Measurements from ENCODE around the gene MORC4. TPM values are rescaled to one million over a fixed set of nuclear protein-coding genes. Genes with fewer than 3 reads are reported as not detected.

The MORC4 gene
- total RNA-seq, 2 experiments from 2014 or later: 12.5 to 12.9 TPM

- ChIA-PET CTCF (no interaction called here), POLR2A (no interaction called here)
- Mint-ChIP-seq H3K36me3 (ENCODE audit: low read depth) (no peaks in the 10 kb centered on the region), H3K27me3 (no peaks in the 10 kb centered on the region), H3K27ac (no peak overlapping the region), H3K4me3 (no peak overlapping the region), H3K4me1 (ENCODE audit: low read depth) (no peaks in the 10 kb centered on the region), H3K9me3 (no peaks in the 10 kb centered on the region)
- no peaks in the 10 kb centered on the region for H3K4me1 ChIP-seq (ENCODE audit: insufficient read depth, low read length)
- TF ChIP-seq CTCF (IDR thresholded peaks at IDR 0.05): no peak
- DNase-seq (no peak), ATAC-seq (ENCODE audit: poor library complexity) (no peak)
- H3K27me3 ChIP-seq (ENCODE audit: control insufficient read depth in 1 of 2, insufficient read depth in 2 of 2, low read length in 2 of 2): no peaks in the 10 kb centered on the region
- H3K4me3 ChIP-seq (ENCODE audit: low read length): no peak overlapping the region
- intact Hi-C loops (cut with DNase I, micrococcal nuclease): no loop called here
- H3K9me3 ChIP-seq (ENCODE audit: control insufficient read depth in 1 of 2, insufficient read depth in 1 of 2, low read length in 2 of 2): no peaks in the 10 kb centered on the region
- H3K36me3 ChIP-seq (ENCODE audit: insufficient read depth, low read length): no peaks in the 10 kb centered on the region
- H3K27ac ChIP-seq (ENCODE audit: low read depth in 1 of 2, low read length in 2 of 2): no peak overlapping the region
These were observed 98.2 kb downstream of the MORC4 start for GRCh38 chrX:106901781-106902219.

- Histone ChIP-seq H3K27ac (ENCODE audit: low read depth in 1 of 2, low read length in 2 of 2) (no peak overlapping the region), H3K4me3 (ENCODE audit: low read length) (no peak overlapping the region), H3K9me3 (ENCODE audit: control insufficient read depth in 1 of 2, insufficient read depth in 1 of 2, low read length in 2 of 2) (no peaks in the 10 kb centered on the region), H3K27me3 (ENCODE audit: control insufficient read depth in 1 of 2, insufficient read depth in 2 of 2, low read length in 2 of 2) (no peaks in the 10 kb centered on the region), H3K36me3 (ENCODE audit: insufficient read depth, low read length) (no peaks in the 10 kb centered on the region), H3K4me1 (ENCODE audit: insufficient read depth, low read length) (no peaks in the 10 kb centered on the region)
- Mint-ChIP-seq H3K4me1 (ENCODE audit: low read depth) (no peaks in the 10 kb centered on the region), H3K27me3 (no peaks in the 10 kb centered on the region), H3K27ac (no peak overlapping the region), H3K36me3 (ENCODE audit: low read depth) (no peaks in the 10 kb centered on the region), H3K9me3 (no peaks in the 10 kb centered on the region), H3K4me3 (no peak overlapping the region)
- DNase-seq (no peak), ATAC-seq (ENCODE audit: poor library complexity) (no peak)
- ChIA-PET POLR2A (interaction anchor here (0.6 kb wide), 1 partner anchor 335 kb away, joined by 3 read pairs; no protein-coding TSS in a partner anchor), CTCF (no interaction called here)
- intact Hi-C loops (cut with DNase I, micrococcal nuclease): no loop called here
- no peak for TF ChIP-seq CTCF (IDR thresholded peaks at IDR 0.05)
These were observed 98.7 kb downstream of the MORC4 start for GRCh38 chrX:106901341-106901740.

GRCh38 chrX:106899841-106900240, 100.2 kb downstream of the MORC4 start:
- TF ChIP-seq CTCF (IDR thresholded peaks at IDR 0.05): no peak
- Mint-ChIP-seq H3K36me3 (ENCODE audit: low read depth) (no peaks in the 10 kb centered on the region), H3K9me3 (no peaks in the 10 kb centered on the region), H3K27me3 (no peaks in the 10 kb centered on the region), H3K4me3 (no peak overlapping the region), H3K27ac (no peak overlapping the region), H3K4me1 (ENCODE audit: low read depth) (no peaks in the 10 kb centered on the region)
- ATAC-seq (ENCODE audit: poor library complexity): no peak
- POLR2A ChIA-PET: no interaction called here
- Histone ChIP-seq H3K4me1 (ENCODE audit: insufficient read depth, low read length) (no peaks in the 10 kb centered on the region), H3K9me3 (ENCODE audit: control insufficient read depth in 1 of 2, insufficient read depth in 1 of 2, low read length in 2 of 2) (no peaks in the 10 kb centered on the region), H3K4me3 (ENCODE audit: low read length) (no peak overlapping the region), H3K36me3 (ENCODE audit: insufficient read depth, low read length) (no peaks in the 10 kb centered on the region), H3K27ac (ENCODE audit: low read depth in 1 of 2, low read length in 2 of 2) (no peak overlapping the region), H3K27me3 (ENCODE audit: control insufficient read depth in 1 of 2, insufficient read depth in 2 of 2, low read length in 2 of 2) (no peaks in the 10 kb centered on the region)
- CTCF ChIA-PET: no interaction called here
- no peak for DNase-seq
- intact Hi-C loops (cut with DNase I, micrococcal nuclease): loop anchor here (5.0 to 10.0 kb wide), 4 partner anchors 535 to 1175 kb away; partner anchors contain the start of genes NCBP2L (in 1 of the 2) and TSC22D3 (in 1 of the 2)
